Spleen (tissue), 11 donors: ENCODE data around the gene TNFAIP8. TPM values are rescaled to one million over a fixed set of nuclear protein-coding genes. Genes with fewer than 3 reads are reported as not detected.
A peak's percentile ranks its signal among the peaks of the same experiment; 100 is the strongest.

Source experiments
- DNase-seq: peaks from one replicate; pipeline ENCODE4 v3.0.0-alpha.2; 2020
- H3K27ac ChIP-seq, 8 donors: fragments of 200-600 bp; sonication (generic) in 7 of 8; 1 replicate in 4 of 8; 2 replicates in 4 of 8; pipeline versions ENCODE4 v1.5.0 to v1.8.0; 2016 to 2021; ENCODE audit warnings: inconsistent platforms in 4 of 8, mild to moderate bottlenecking in 4 of 8, moderate library complexity in 1 of 8
- H3K27me3 ChIP-seq, 7 donors: fragments of 200-600 bp; sonication (generic) in 6 of 7; replicated peaks in 1 of 7; 1 replicate in 4 of 7; 2 replicates in 3 of 7; pipeline versions ENCODE4 v1.5.0 to v1.8.0; 2016 to 2021; ENCODE audit warnings: inconsistent platforms in 3 of 7, mild to moderate bottlenecking in 1 of 7
- H3K36me3 ChIP-seq, 6 donors: fragments of 200-600 bp; sonication (generic) in 5 of 6; 1 replicate in 4 of 6; 2 replicates in 2 of 6; pipeline versions ENCODE4 v1.5.0 to v1.8.0; 2016 to 2021; ENCODE audit warnings: inconsistent platforms in 2 of 6
- H3K4me1 ChIP-seq, 6 donors: fragments of 200-600 bp; sonication (generic) in 5 of 6; 1 replicate in 3 of 6; 2 replicates in 3 of 6; pipeline versions ENCODE4 v1.5.0 to v1.8.0; 2016 to 2021; ENCODE audit warnings: inconsistent platforms in 3 of 6
- H3K4me3 ChIP-seq, 8 donors: fragments of 200-600 bp; sonication (generic) in 7 of 8; 1 replicate in 4 of 8; 2 replicates in 4 of 8; pipeline versions ENCODE4 v1.5.0 to v1.8.0; 2016 to 2021; ENCODE audit warnings: inconsistent platforms in 4 of 8, mild to moderate bottlenecking in 4 of 8, moderate library complexity in 2 of 8
- H3K9me3 ChIP-seq, 8 donors: fragments of 200-600 bp; sonication (generic) in 7 of 8; 1 replicate in 4 of 8; 2 replicates in 4 of 8; pipeline versions ENCODE4 v1.5.0 to v1.8.0; 2016 to 2021; ENCODE audit warnings: inconsistent platforms in 4 of 8
- POLR2A ChIP-seq, 3 donors: fragments of 450-650 bp; IDR thresholded peaks; one replicate each; pipeline ENCODE4 v1.5.1; 2017; ENCODE audit warnings: antibody characterized with exemption in 3 of 3, mild to moderate bottlenecking in 1 of 3
- POLR2AphosphoS5 ChIP-seq, 3 donors: sonication (generic); formaldehyde crosslinking; IDR thresholded peaks; one replicate each; pipeline ENCODE4 v1.5.1; 2017; ENCODE audit warnings: antibody characterized with exemption in 3 of 3
- WGBS, 5 donors: extraction: QIAGEN DNeasy Blood & Tissue Kit in 3 of 5; methylation state at CpG; one replicate each; pipeline versions ENCODE4 v1.1.5 to v1.1.7; 2013 to 2018; 5-methylcytosine and 5-hydroxymethylcytosine counted together
- intact Hi-C: fragments of 100-400 bp; cut with DNase I; formaldehyde crosslinking; loops from one replicate; pipeline ENCODE4 v1.15.0; 2023; ENCODE audit warnings: low total_unique reads
- polyA plus RNA-seq, 3 donors: library from polyadenylated mRNA; stranded (reverse); fragments of 200-250 nt; gene quantifications; one replicate each; pipeline ENCODE4 v1.2.1, GENCODE V29; 2013
- total RNA-seq, 7 donors: library from RNA; depleted of rRNA in 3 of 7; stranded (reverse); fragments of >200 nt in 3 of 7; fragmentation: NEBNext Ultra II Directional in 4 of 7; extraction: Animal tissue kit (Norgen Biotek cat#: 25700) in 4 of 7; gene quantifications; one replicate each; pipeline versions ENCODE4 v1.1.0 to v1.2.1, GENCODE V29; 2016 to 2021
- TF ChIP-seq, protein P1 (sequence below), 11 experiments: fragments of 200-600 bp in 7 of 11; fragments of 450-650 bp in 4 of 11; sonication (generic) in 4 of 11; IDR thresholded peaks in 8 of 11; conservative IDR thresholded peaks in 3 of 11; 1 replicate in 7 of 11; 2 replicates in 4 of 11; pipeline versions ENCODE4 v1.4.0 to v1.8.0; 2016 to 2021; ENCODE audit warnings: antibody characterized with exemption in 11 of 11, inconsistent platforms in 4 of 11, mild to moderate bottlenecking in 1 of 11
- donor health status: healthy with polysubstance abuse.
- donor health status: DM: no; HTN: no; CAD: no; lungs with moderate emphysema.
- donor health status: DM: no; HTN: no; CAD: no.
- donor health status: Bipolar disorder and iron deficiency.
- donor health status: healthy.
- donor health status: DM: no; HTN: no; CAD: no.
- donor health status: DM: yes; HTN: yes; CAD: no.

The TNFAIP8 gene
- total and polyA plus RNA-seq, 10 donors: 71.1 to 123 (median 101) TPM

DNA sequence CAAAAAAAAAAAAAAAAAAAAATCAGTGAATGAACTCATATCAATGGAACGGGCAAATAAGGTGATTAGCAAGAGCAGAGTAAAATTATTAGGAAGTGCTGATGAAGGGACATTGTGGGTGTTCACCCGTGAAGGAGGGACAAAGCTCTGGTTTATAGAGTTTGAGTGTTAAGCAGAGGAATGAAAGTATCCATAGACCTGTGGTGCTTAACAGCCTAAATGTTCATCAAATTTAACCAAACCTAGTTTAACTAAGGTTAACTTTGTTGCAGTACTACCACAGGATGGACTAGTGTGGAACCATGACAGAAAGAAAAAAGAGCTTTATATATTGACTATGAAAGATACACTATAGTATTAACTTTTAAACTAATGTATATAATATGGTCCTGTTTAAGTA lies 44.1 kb upstream of the TNFAIP8 start:
- WGBS, 5 donors: 74 to 94% (median 86%) methylated on average over 2 of the region's 2 CpGs
- intact Hi-C loops: loop anchor here (10.0 kb wide), 1 partner anchor 93 kb away; no protein-coding TSS in a partner anchor

DNA sequence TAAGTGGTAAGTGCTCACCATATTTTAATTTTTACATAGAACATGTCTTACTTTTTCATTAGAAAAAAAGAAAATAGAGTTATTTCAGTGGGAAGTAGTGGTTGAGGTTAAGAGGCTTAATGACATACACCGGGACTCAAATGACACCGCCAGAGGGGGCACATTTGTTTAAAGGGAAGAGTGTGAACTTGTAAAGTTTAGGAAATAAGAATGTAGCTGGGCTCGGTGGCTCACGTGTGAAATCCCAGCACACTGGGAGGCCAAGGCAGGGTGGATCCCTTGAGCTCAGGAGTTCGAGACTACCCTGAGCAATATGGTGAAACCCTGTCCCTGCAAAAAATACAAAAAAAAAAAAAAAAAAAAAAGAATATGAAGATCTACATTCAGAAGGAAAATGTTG lies 43.4 kb upstream of the TNFAIP8 start:
- Histone ChIP-seq H3K9me3 (no peaks in the 10 kb centered on the region), H3K4me1 (peaks cover 53 to 100% (median 93%) of the 10 kb centered on the region in 6 donors), H3K36me3 (no peaks in the 10 kb centered on the region), H3K27me3 (no peaks in the 10 kb centered on the region), H3K4me3 (no peak overlapping the region), H3K27ac (peak overlapping the region in 4 of 8 donors; percentile 18 to 88 (median 83))
- DNase-seq: no peak
- intact Hi-C loops: loop anchor here (10.0 kb wide), 1 partner anchor 92 kb away; no protein-coding TSS in a partner anchor
- TF ChIP-seq POLR2A (IDR thresholded peaks at IDR 0.05): no peak
- TF ChIP-seq POLR2AphosphoS5 (IDR thresholded peaks at IDR 0.05): no peak
- TF ChIP-seq, protein P1, sequence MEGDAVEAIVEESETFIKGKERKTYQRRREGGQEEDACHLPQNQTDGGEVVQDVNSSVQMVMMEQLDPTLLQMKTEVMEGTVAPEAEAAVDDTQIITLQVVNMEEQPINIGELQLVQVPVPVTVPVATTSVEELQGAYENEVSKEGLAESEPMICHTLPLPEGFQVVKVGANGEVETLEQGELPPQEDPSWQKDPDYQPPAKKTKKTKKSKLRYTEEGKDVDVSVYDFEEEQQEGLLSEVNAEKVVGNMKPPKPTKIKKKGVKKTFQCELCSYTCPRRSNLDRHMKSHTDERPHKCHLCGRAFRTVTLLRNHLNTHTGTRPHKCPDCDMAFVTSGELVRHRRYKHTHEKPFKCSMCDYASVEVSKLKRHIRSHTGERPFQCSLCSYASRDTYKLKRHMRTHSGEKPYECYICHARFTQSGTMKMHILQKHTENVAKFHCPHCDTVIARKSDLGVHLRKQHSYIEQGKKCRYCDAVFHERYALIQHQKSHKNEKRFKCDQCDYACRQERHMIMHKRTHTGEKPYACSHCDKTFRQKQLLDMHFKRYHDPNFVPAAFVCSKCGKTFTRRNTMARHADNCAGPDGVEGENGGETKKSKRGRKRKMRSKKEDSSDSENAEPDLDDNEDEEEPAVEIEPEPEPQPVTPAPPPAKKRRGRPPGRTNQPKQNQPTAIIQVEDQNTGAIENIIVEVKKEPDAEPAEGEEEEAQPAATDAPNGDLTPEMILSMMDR (IDR thresholded peaks at IDR 0.05 in 8 of 11, conservative IDR thresholded peaks at IDR 0.05 in 3 of 11): no peak
- WGBS, 5 donors: 59 to 83% (median 62%) methylated on average over 5 of the region's 5 CpGs

More for the DNA sequence above, 44.1 kb upstream of the TNFAIP8 start:
- Histone ChIP-seq H3K27me3 (no peaks in the 10 kb centered on the region), H3K27ac (peak overlapping the region in 3 of 8 donors; percentile 86 to 92 (median 88)), H3K36me3 (no peaks in the 10 kb centered on the region), H3K9me3 (no peaks in the 10 kb centered on the region), H3K4me3 (no peak overlapping the region), H3K4me1 (peaks cover 57 to 100% (median 93%) of the 10 kb centered on the region in 6 donors)
- DNase-seq: no peak
- TF ChIP-seq POLR2AphosphoS5 (IDR thresholded peaks at IDR 0.05): no peak
- TF ChIP-seq, protein P1 (IDR thresholded peaks at IDR 0.05 in 8 of 11, conservative IDR thresholded peaks at IDR 0.05 in 3 of 11): no peak
- TF ChIP-seq POLR2A (IDR thresholded peaks at IDR 0.05): no peak

DNA sequence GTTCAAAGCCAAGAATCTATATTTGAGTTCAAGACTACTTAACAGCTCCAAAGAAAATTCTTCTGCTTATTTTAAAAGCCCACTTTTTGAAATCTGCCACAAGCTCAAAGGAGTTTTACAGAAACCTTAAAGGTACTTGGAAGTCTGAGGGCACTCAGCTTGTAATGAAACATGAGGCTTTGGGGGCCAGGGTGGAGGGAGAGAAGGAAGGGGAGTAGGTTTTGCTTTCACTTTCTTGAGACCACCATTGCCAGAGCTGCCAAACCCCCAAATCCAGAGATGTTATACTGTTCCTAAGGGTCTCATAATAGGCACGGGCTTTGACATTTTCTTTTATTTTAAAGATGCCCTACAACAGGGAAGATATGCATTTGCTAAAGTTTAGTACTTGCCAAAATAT lies 42.6 kb upstream of the TNFAIP8 start:
- Histone ChIP-seq H3K9me3 (no peaks in the 10 kb centered on the region), H3K36me3 (no peaks in the 10 kb centered on the region), H3K4me3 (no peak overlapping the region), H3K27me3 (no peaks in the 10 kb centered on the region), H3K4me1 (peaks cover 51 to 100% (median 93%) of the 10 kb centered on the region in 6 donors), H3K27ac (peak overlapping the region; percentile 7 to 88 (median 46))
- WGBS, 5 donors: 60 to 91% (median 87%) methylated on average over 1 of the region's 1 CpG
- DNase-seq: no peak
- intact Hi-C loops: loop anchor here (10.0 kb wide), 1 partner anchor 92 kb away; no protein-coding TSS in a partner anchor
- TF ChIP-seq, protein P1 (IDR thresholded peaks at IDR 0.05 in 8 of 11, conservative IDR thresholded peaks at IDR 0.05 in 3 of 11): no peak
- TF ChIP-seq POLR2AphosphoS5 (IDR thresholded peaks at IDR 0.05) (no peak), POLR2A (IDR thresholded peaks at IDR 0.05) (no peak)

DNA sequence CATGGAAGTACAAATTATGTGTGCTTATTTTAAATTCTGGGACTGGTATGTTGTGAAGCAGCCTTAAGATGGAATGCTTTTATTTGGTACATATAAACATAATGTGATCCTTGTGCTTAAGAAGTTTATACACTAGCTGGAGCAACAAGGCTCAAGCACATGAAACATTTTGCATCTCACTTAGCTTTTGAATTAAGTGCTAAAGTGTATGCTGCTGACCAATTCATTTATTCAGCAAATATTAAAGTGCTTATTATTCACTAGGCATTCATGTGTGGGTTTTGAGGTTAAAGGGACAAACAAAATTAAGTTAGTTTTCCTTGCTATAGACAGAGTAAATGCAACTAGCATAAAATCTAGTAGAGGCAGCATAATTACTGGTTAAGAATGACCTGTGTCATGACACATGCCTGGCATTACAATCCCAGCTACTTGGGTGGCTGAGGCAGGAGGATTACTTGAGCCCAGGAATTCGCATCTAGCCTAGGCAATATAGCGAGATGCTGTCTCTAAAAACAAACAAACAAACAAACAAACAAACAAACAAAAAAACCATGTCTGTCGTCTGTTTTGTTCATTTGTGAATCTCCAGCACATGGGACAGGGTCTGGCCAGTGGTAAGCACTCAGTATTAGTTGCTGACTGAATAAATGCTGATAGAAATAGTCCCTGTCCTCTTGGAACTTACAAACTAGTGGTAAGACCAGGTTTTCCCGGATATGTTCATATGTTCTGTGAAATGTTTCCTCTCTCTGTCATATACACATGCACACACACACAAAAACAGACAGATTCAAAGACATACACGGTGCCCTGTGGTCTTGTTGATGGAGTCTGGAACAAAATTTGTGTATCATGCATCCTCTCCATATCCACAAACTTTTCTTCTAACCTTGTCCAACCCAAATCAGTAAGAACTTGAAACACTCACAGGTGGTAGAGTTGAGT lies 41.9 kb upstream of the TNFAIP8 start:
- H3K4me3 ChIP-seq: no peak overlapping the region
- H3K9me3 ChIP-seq: no peaks in the 10 kb centered on the region
- intact Hi-C loops: loop anchor here (10.0 kb wide), 1 partner anchor 91 kb away; no protein-coding TSS in a partner anchor
- TF ChIP-seq POLR2A (IDR thresholded peaks at IDR 0.05): no peak
- TF ChIP-seq POLR2AphosphoS5 (IDR thresholded peaks at IDR 0.05): no peak
- TF ChIP-seq, protein P1 (IDR thresholded peaks at IDR 0.05 in 8 of 11, conservative IDR thresholded peaks at IDR 0.05 in 3 of 11): no peak
- DNase-seq: no peak
- H3K27me3 ChIP-seq: no peaks in the 10 kb centered on the region
- peak overlapping the region; percentile 13 to 88 (median 60) for H3K27ac ChIP-seq
- H3K4me1 ChIP-seq: peaks cover 51 to 100% (median 93%) of the 10 kb centered on the region in 6 donors
- H3K36me3 ChIP-seq: no peaks in the 10 kb centered on the region
- 59 to 78% (median 73%) methylated on average over 5 of the region's 5 CpGs for WGBS, 5 donors
